Stomach smooth muscle (tissue), 2 donors: ENCODE data around the gene GJA8.
"Not testable (repeated sequence)": the region's sequence is repeated elsewhere in the genome, so short reads cannot be mapped to it uniquely, and the experiment has no call there.

ENCODE experiments used
- H3K27ac ChIP-seq: one replicate; pipeline ENCODE4 v1.7.0; 2013; ENCODE audit warnings: mild to moderate bottlenecking, low read length, inconsistent platforms
- H3K27me3 ChIP-seq, 2 donors: one replicate each; pipeline ENCODE4 v1.7.0; 2013; ENCODE audit warnings: low read length in 2 of 2; ENCODE audit not compliant: insufficient read depth in 2 of 2, control insufficient read depth in 1 of 2
- H3K36me3 ChIP-seq, 2 donors: one replicate each; pipeline ENCODE4 v1.7.0; 2013; ENCODE audit warnings: low read length in 2 of 2; ENCODE audit not compliant: control insufficient read depth in 2 of 2, insufficient read depth in 2 of 2
- H3K4me1 ChIP-seq: one replicate; pipeline ENCODE4 v1.7.0; 2013; ENCODE audit warnings: low read length; ENCODE audit not compliant: control insufficient read depth, insufficient read depth
- H3K4me3 ChIP-seq, 2 donors: one replicate each; pipeline ENCODE4 v1.7.0; 2013; ENCODE audit warnings: low read length in 2 of 2
- H3K9ac ChIP-seq, 2 donors: one replicate each; pipeline ENCODE4 v1.7.0; 2013; ENCODE audit warnings: low read length in 2 of 2, mild to moderate bottlenecking in 1 of 2
- H3K9me3 ChIP-seq, 2 donors: one replicate each; pipeline ENCODE4 v1.7.0; 2013; ENCODE audit warnings: low read length in 2 of 2; ENCODE audit not compliant: control insufficient read depth in 2 of 2
- donor health status: healthy.
- donor health status: Pancreatic carcinoma.

GJA8 gene

GRCh38 chr1:147927215-147927614 is 24.6 kb downstream of the GJA8 start:
- not testable (repeated sequence) for H3K27me3 ChIP-seq, H3K4me3 ChIP-seq, H3K27ac ChIP-seq, H3K36me3 ChIP-seq, H3K9ac ChIP-seq, H3K4me1 ChIP-seq, H3K9me3 ChIP-seq

- H3K9ac ChIP-seq, H3K27ac ChIP-seq, H3K4me3 ChIP-seq, H3K36me3 ChIP-seq, H3K27me3 ChIP-seq, H3K9me3 ChIP-seq, H3K4me1 ChIP-seq: not testable (repeated sequence)
Measured at GRCh38 chr1:147927689-147928088, 25.1 kb downstream of the GJA8 start.

GRCh38 chr1:147928236-147929132 is 25.9 kb downstream of the GJA8 start, which contains the start of gene GPR89B:
GPR89B (plus strand) TSS chr1:147928420; CDS start chr1:147928537, 117 bp downstream.
- H3K9ac ChIP-seq, result peak within 1 kb of the TSS; percentile 55 to 61
- peak within 1 kb of the TSS; percentile 72 to 81 for H3K4me3 ChIP-seq
- not testable (repeated sequence) for H3K27me3 ChIP-seq, H3K9me3 ChIP-seq, H3K36me3 ChIP-seq, H3K4me1 ChIP-seq
- H3K27ac ChIP-seq, result peak within 1 kb of the TSS; percentile 41

- H3K4me3 ChIP-seq, H3K36me3 ChIP-seq, H3K4me1 ChIP-seq, H3K27me3 ChIP-seq, H3K27ac ChIP-seq, H3K9ac ChIP-seq, H3K9me3 ChIP-seq: not testable (repeated sequence)
Measured at GRCh38 chr1:147931137-147931536, 28.5 kb downstream of the GJA8 start.

GRCh38 chr1:147935296-147935695 is 32.7 kb downstream of the GJA8 start:
- not testable (repeated sequence) for H3K4me3 ChIP-seq, H3K9ac ChIP-seq, H3K36me3 ChIP-seq, H3K27me3 ChIP-seq, H3K9me3 ChIP-seq, H3K4me1 ChIP-seq, H3K27ac ChIP-seq

GRCh38 chr1:147940456-147940855 is 37.9 kb downstream of the GJA8 start:
- not testable (repeated sequence) for H3K27ac ChIP-seq, H3K4me3 ChIP-seq, H3K36me3 ChIP-seq, H3K4me1 ChIP-seq, H3K9me3 ChIP-seq, H3K9ac ChIP-seq, H3K27me3 ChIP-seq

- not testable (repeated sequence) for H3K9ac ChIP-seq, H3K36me3 ChIP-seq, H3K4me1 ChIP-seq, H3K9me3 ChIP-seq, H3K27ac ChIP-seq, H3K27me3 ChIP-seq, H3K4me3 ChIP-seq
Measured at GRCh38 chr1:147942563-147942962, 40.0 kb downstream of the GJA8 start.

GRCh38 chr1:147949517-147949916 is 46.9 kb downstream of the GJA8 start:
- not testable (repeated sequence) for H3K9ac ChIP-seq

More at GRCh38 chr1:147949517-147949916, 46.9 kb downstream of the GJA8 start:
- not testable (repeated sequence) for H3K9me3 ChIP-seq, H3K27me3 ChIP-seq, H3K4me3 ChIP-seq, H3K4me1 ChIP-seq, H3K27ac ChIP-seq, H3K36me3 ChIP-seq
